Muscle of leg (tissue), 11 donors: ENCODE results near the gene TMEM91. TPM values are rescaled to one million over a fixed set of nuclear protein-coding genes. Genes with fewer than 3 reads are reported as not detected.
"Not testable (repeated sequence)": the region's sequence is repeated elsewhere in the genome, so short reads cannot be mapped to it uniquely, and the experiment has no call there.

ENCODE experiments used
- DNase-seq: peaks from one replicate; pipeline ENCODE4 v3.0.0; 2013
- H3K27ac ChIP-seq: one replicate; pipeline ENCODE4 v1.5.1; 2013; ENCODE audit warnings: mild to moderate bottlenecking, low read length, control low read depth
- H3K27me3 ChIP-seq: one replicate; pipeline ENCODE4 v1.6.1; 2013; ENCODE audit warnings: low read length; ENCODE audit not compliant: control insufficient read depth, insufficient read depth
- H3K36me3 ChIP-seq: one replicate; pipeline ENCODE4 v1.6.1; 2013; ENCODE audit warnings: low read length; ENCODE audit not compliant: control insufficient read depth, insufficient read depth
- H3K4me1 ChIP-seq: one replicate; pipeline ENCODE4 v1.6.1; 2013; ENCODE audit warnings: low read length; ENCODE audit not compliant: control insufficient read depth, insufficient read depth
- H3K4me3 ChIP-seq: one replicate; pipeline ENCODE4 v1.5.1; 2013; ENCODE audit warnings: low read length, control low read depth
- H3K9me3 ChIP-seq: replicated peaks from 2 replicates; pipeline ENCODE4 v1.6.1; 2013; ENCODE audit warnings: low read depth, low read length; ENCODE audit not compliant: control insufficient read depth
- WGBS: methylation state at CpG from one replicate; pipeline ENCODE4 v1.1.5; 2013; ENCODE audit warnings: missing lambda C conversion rate; ENCODE audit not compliant: insufficient coverage; 5-methylcytosine and 5-hydroxymethylcytosine counted together
- polyA plus RNA-seq, 8 donors: library from polyadenylated mRNA; unstranded; fragments of 120-200 nt; gene quantifications; one replicate each; pipeline versions ENCODE4 v1.2.1 to v1.2.3, GENCODE V29; 2013; ENCODE audit warnings: inconsistent platforms in 1 of 8, low replicate concordance in 1 of 8; ENCODE audit not compliant: insufficient read length in 8 of 8, insufficient read depth in 1 of 8
- total RNA-seq: library from RNA; stranded (reverse); fragments of 120-200 nt; gene quantifications from one replicate; pipeline ENCODE4 v1.2.4, GENCODE V29; 2013

TMEM91 gene
- total and polyA plus RNA-seq, 9 donors: 2.6 to 9.2 (median 5.3) TPM

DNA sequence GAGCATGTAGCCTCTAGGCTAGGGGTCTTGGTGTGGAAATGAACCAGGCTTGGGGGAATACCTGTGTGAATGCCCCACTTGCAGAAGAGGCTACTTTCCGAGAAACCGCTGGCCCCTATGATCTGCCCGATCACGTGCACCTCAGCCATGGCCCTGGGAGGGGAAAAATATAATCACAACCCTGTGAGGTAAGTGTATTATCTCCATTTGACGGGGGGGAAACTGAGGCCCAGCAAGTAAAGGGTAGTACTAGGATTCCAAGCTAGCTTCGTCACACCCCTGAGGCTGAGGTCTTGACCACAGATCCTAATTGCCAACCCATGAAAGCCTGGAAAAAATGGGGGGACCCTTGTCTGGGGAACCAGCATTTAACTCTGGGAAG is 13.0 kb upstream of the TMEM91 start:
- peaks cover 13% of the 10 kb centered on the region for H3K4me1 ChIP-seq
- no peaks in the 10 kb centered on the region for H3K36me3 ChIP-seq
- H3K9me3 ChIP-seq: no peaks in the 10 kb centered on the region
- H3K27ac ChIP-seq: peak overlapping the region; percentile 100
- H3K27me3 ChIP-seq: no peaks in the 10 kb centered on the region
- no peak for DNase-seq
- H3K4me3 ChIP-seq: peak overlapping the region; percentile 92
- 37% methylated on average over 2 of the region's 6 CpGs for WGBS

DNA sequence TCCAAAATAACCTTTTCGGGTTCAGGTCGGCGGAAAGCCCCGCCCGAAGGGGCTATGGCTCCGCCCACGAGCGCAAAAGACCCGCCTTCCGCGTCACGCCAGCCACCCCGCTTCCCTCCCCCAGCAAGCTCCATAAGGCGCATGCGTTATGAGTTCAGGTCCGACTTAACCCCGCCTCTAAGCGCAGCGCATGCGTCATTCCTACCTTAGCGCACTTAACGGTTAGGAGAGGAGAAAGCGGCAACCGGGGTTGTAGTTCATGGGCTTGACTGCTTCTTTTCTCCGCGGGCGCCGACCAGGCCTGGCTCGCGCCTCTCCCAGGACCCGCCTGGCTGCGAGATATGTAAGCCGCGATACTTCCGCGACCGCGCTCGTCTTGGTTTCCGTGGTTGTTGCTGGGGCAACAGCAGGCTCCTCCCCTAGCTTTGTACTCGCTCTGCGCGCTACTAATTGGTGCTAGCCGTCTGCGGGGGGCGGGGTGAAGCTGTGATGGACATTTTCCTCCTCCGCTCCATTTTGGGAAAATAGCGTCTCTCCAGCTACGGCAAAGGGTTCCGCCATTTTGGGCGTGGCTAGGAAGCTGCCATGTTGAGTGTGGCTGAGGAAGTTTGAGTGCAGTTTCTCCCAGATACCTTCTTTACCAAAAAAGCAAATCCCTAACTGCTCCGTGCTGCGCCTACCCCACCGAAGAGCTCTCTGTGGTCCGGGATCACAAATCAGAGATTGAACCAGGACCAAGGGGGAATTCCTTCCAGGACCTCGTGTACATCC is 12.4 kb upstream of the TMEM91 start, which contains the start of gene B9D2:
Gene B9D2 (minus strand): TSS at position 397 of the 771 bp plus-strand sequence. CDS start 630 bp downstream, outside the sequence.
- DNase-seq: peak; percentile 100
- Histone ChIP-seq H3K27ac (peak within 1 kb of the TSS; percentile 100), H3K9me3 (no peaks in the 10 kb centered on the region), H3K4me3 (peak within 1 kb of the TSS; percentile 92), H3K4me1 (peaks cover 13% of the 10 kb centered on the region), H3K36me3 (no peaks in the 10 kb centered on the region), H3K27me3 (no peaks in the 10 kb centered on the region)
- under 1% methylated on average over 46 of the region's 56 CpGs for WGBS

DNA sequence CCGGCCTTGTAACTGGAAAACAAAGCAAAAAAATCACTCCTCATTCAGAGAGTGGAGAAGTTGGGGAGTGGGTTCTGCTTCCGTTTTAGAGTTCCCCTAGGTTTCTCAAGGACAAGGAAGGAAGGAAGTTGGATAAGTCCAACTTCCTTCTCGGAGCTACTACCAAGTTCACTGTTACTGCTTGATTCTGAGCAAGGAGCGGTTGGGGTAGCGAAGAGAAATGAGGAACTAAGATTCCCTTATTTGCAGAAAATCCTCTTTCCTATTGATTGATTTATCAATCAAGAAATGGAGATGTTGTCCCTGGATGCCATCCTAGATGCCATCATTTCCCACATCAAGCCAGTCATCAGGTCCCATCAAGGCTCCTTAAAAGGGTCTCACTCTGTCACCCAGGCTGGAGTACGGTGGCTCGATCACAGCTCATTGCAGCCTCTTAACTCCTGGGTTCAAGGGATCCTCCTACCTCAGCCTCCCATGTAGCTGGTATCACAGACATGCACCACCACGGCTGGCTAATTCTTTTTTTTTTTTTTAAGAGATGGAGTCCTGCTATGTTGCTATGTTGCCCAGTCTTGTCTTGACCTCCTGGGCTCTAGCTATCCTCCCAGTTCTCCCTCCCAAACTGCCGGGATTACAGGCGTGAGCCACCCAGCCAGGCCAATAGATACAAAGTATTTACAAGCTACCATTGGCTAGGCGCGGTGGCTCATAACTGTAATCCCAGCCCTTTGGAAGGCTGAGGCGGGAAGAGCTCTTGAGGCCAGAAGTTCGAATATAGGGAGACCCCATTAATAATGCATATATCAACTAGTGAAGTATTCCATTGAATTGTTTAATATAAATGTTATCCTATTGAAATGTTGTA is 11.6 kb upstream of the TMEM91 start:
- H3K4me1 ChIP-seq: peaks cover 13% of the 10 kb centered on the region

DNA sequence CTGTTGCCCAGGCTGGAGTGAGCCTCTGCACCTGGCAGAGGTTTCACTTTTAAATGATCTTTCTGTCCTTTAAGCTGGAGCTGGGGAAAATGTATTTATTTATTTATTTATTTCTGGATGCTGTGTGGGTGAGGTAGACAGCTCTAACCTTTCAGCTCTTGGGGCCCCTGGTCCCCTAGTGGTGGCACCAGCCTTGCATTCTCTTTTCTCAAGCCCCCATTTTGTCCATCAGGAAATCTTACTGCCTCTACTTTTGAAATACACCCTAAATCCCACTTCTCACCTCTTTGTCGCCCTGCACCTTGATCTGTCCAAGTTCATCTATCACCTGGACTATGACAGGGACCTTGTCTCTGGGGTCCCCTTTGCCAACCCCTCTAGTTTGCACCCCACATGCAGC is 10.2 kb upstream of the TMEM91 start:
- Histone ChIP-seq H3K36me3 (no peaks in the 10 kb centered on the region), H3K27me3 (no peaks in the 10 kb centered on the region), H3K4me3 (no peak overlapping the region), H3K27ac (no peak overlapping the region), H3K9me3 (no peaks in the 10 kb centered on the region), H3K4me1 (peaks cover 13% of the 10 kb centered on the region)
- WGBS: 100% methylated on average over 1 of the region's 1 CpG
- no peak for DNase-seq

More for the DNA sequence above, 11.6 kb upstream of the TMEM91 start:
- DNase-seq: peak; percentile 61
- no peaks in the 10 kb centered on the region for H3K27me3 ChIP-seq
- no peaks in the 10 kb centered on the region for H3K36me3 ChIP-seq
- peak overlapping the region; percentile 92 for H3K4me3 ChIP-seq
- WGBS: 100% methylated on average over 2 of the region's 14 CpGs
- peak overlapping the region; percentile 100 for H3K27ac ChIP-seq
- no peaks in the 10 kb centered on the region for H3K9me3 ChIP-seq

DNA sequence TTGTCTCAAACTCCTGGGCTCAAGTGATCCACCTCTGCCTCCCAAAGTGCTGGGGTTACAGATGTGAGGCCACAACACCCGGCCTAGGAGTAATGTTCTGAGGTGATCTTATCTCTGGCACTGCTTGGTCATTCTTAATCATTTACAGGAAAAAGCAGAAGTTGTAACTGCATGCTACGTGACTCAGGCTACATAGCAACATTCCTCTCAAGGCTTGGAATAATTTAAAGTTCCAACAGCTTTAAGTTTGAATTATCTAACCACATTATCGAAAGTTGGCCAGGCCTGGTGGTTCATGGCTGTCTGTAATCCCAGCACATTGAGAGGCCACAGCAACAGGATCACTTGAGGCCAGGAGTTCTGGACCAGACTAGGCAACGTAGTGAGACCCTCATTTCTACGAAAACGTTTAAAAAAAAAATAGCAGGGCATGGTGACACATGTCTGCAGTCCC is 8.5 kb upstream of the TMEM91 start:
- Histone ChIP-seq H3K36me3 (no peaks in the 10 kb centered on the region), H3K27me3 (no peaks in the 10 kb centered on the region), H3K27ac (no peak overlapping the region), H3K9me3 (no peaks in the 10 kb centered on the region), H3K4me1 (peaks cover 13% of the 10 kb centered on the region), H3K4me3 (no peak overlapping the region)
- no peak for DNase-seq
- WGBS: 83% methylated on average over 5 of the region's 6 CpGs

DNA sequence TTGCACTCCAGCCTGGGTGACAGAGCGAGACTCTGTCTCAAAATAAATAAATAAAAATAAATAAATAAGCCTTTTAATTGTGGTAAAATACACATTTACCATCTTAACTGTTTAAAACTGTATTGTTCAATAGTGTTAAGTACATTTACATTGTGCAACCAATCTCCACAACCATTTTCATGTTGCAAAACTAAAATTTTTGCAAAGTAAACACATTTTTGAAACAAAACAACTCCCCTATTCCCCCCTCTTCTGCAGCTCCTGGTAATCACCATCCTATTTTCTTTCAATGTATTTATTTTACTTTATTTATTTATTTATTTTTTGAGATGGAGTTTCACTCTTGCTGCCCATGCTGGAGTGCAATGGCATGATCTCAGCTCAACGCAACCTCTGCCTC is 6.6 kb upstream of the TMEM91 start:
- no peak overlapping the region for H3K4me3 ChIP-seq
- no peak for DNase-seq
- H3K27ac ChIP-seq: no peak overlapping the region
- no peaks in the 10 kb centered on the region for H3K9me3 ChIP-seq
- peaks cover 16% of the 10 kb centered on the region for H3K4me1 ChIP-seq
- no CpG with 5 or more reads among the region's 2 CpGs for whole genome bisulfite sequencing
- H3K27me3 ChIP-seq: no peaks in the 10 kb centered on the region
- H3K36me3 ChIP-seq: no peaks in the 10 kb centered on the region

DNA sequence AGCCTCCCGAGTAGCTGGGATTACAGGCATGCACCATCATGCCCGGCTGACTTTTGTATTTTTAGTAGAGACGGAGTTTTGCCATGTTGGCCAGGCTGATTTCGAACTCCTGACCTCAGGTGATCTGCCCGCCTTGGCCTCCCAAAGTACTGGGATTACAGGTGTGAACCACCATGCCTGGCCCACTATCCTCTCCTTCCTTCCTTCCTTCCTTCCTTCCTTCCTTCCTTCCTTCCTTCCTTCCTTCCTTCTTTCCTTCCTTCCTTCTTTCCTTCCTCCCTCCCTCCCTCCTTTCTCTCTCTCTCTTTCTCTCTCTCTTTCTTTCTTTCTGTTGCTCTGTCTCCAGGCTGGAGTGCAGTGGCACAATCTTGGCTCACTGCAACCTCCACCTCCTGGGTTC is 5.2 kb upstream of the TMEM91 start:
- H3K36me3 ChIP-seq, DNase-seq, H3K27me3 ChIP-seq, H3K27ac ChIP-seq, H3K4me3 ChIP-seq, H3K9me3 ChIP-seq: not testable (repeated sequence)
- WGBS: 96% methylated on average over 4 of the region's 5 CpGs
- peaks cover 19% of the 10 kb centered on the region for H3K4me1 ChIP-seq

DNA sequence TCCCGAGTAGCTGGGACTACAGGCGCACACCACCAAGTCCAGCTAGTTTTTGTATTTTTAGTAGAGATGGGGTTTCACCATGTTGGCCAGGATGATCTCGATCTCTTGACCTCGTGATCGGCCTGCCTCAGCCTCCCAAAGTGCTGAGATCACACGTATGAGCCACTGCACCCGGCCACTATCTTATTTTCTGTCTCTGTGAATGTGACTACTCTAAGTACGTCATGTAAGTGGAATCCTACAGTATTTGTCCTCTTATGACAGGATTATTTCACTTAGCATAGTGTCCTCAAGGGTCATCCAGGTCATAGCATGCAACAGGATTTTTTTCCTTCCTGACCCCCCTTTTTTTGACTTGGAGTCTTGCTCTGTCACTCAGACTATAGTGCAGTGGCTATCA is 4.8 kb upstream of the TMEM91 start:
- Histone ChIP-seq H3K4me1 (peaks cover 22% of the 10 kb centered on the region), H3K27me3 (no peaks in the 10 kb centered on the region), H3K9me3 (no peaks in the 10 kb centered on the region), H3K27ac (no peak overlapping the region), H3K4me3 (no peak overlapping the region), H3K36me3 (no peaks in the 10 kb centered on the region)
- DNase-seq: no peak
- 94% methylated on average over 6 of the region's 8 CpGs for WGBS

DNA sequence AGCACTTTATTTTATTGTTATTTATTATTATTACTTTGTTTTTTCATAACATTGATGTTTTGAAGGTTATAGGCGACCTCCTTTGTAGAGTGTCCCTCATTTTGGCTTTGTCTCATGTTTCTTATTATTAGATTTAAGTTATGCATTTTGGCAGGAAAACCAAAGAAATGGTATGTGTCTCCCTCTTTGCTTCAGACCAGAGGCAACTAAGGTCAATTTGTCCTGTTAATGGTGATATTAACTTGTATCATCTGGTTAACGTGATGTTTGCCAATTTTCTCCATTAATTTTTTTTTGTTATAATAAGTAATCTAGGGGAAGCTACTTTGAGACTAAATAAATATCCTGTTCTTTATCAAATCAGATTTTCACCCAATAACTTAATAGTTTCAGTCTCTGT is 3.8 kb upstream of the TMEM91 start:
- H3K9me3 ChIP-seq: no peaks in the 10 kb centered on the region
- no peak overlapping the region for H3K4me3 ChIP-seq
- peaks cover 22% of the 10 kb centered on the region for H3K4me1 ChIP-seq
- H3K27ac ChIP-seq: no peak overlapping the region
- no peaks in the 10 kb centered on the region for H3K27me3 ChIP-seq
- DNase-seq: no peak
- WGBS: no CpG with 5 or more reads among the region's 2 CpGs
- no peaks in the 10 kb centered on the region for H3K36me3 ChIP-seq

DNA sequence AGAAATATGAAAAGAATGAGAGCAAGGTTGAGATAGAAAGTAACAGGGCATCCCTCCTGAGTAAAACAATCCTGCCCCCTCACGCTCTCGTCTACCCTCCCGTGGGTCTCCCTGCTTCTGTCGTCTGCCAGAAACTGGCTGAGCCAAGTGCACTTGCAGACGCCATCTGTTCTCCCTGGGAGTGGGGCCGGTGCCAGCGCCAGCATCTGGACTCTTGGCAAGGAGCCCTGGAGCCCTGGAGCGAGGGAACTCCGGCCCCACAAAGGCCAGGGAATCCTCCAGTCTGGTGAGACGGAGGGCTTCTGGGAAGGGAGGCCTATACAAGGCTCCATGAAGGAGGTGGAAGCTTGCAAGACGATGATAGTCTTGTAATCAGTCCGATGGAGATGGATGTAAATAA is 2.3 kb upstream of the TMEM91 start:
- Histone ChIP-seq H3K9me3 (no peaks in the 10 kb centered on the region), H3K27me3 (no peaks in the 10 kb centered on the region), H3K4me3 (no peak overlapping the region), H3K36me3 (no peaks in the 10 kb centered on the region), H3K4me1 (peaks cover 25% of the 10 kb centered on the region), H3K27ac (peak overlapping the region; percentile 1)
- WGBS: 8% methylated on average over 9 of the region's 12 CpGs
- DNase-seq: peak; percentile 92
